Gastroesophageal sphincter (tissue), 3 donors: ENCODE results near the gene AGAP2.

Experiments used
- CTCF ChIP-seq, 4 experiments: fragments of 200-600 bp in 2 of 4; fragments of 450-650 bp in 2 of 4; sonication (generic) in 1 of 4; IDR thresholded peaks; one replicate each; pipeline ENCODE4 v1.5.1; 2017 to 2019; ENCODE audit warnings: antibody characterized with exemption in 4 of 4, mild to moderate bottlenecking in 2 of 4, moderate library complexity in 2 of 4
- EP300 ChIP-seq: sonication (generic); formaldehyde crosslinking; IDR thresholded peaks from one replicate; pipeline ENCODE4 v1.6.1; 2017; ENCODE audit warnings: antibody characterized with exemption, mild to moderate bottlenecking
- POLR2A ChIP-seq, 2 donors: fragments of 450-650 bp; IDR thresholded peaks; one replicate each; pipeline ENCODE4 v1.6.1; 2017; ENCODE audit warnings: antibody characterized with exemption in 2 of 2, mild to moderate bottlenecking in 2 of 2, moderate library complexity in 1 of 2

GRCh38 chr12:57739914-57740538 is 1.5 kb upstream of the AGAP2 start:
- no peak for TF ChIP-seq EP300
- no peak for TF ChIP-seq CTCF (IDR thresholded peaks at IDR 0.05)
- TF ChIP-seq POLR2A (IDR thresholded peaks at IDR 0.05) = no peak
